Type B pancreatic cell (in vitro differentiated cells): ENCODE data around the gene AQP12A. TPM values are rescaled to one million over a fixed set of nuclear protein-coding genes. Genes with fewer than 3 reads are reported as not detected.

ENCODE experiments used
- DNase-seq: peaks from one replicate; pipeline ENCODE4 v3.0.0; 2021; ENCODE audit warnings: mixed read lengths; ENCODE audit not compliant: unreplicated experiment; ENCODE audit errors: extremely low spot score
- H3K27ac Mint-ChIP-seq: 2 replicates; pipeline ENCODE4 v1.8.0; 2021; ENCODE audit warnings: mild to moderate bottlenecking, mixed read lengths
- H3K27me3 Mint-ChIP-seq: 2 replicates; pipeline ENCODE4 v1.8.0; 2021; ENCODE audit warnings: mixed read lengths
- H3K36me3 Mint-ChIP-seq: 2 replicates; pipeline ENCODE4 v1.8.0; 2021; ENCODE audit warnings: mixed read lengths
- H3K4me1 Mint-ChIP-seq: one replicate; pipeline ENCODE4 v1.8.0; 2021; ENCODE audit warnings: mixed read lengths; ENCODE audit not compliant: unreplicated experiment
- H3K4me3 Mint-ChIP-seq: 2 replicates; pipeline ENCODE4 v1.8.0; 2021; ENCODE audit warnings: mild to moderate bottlenecking, mixed read lengths
- H3K9me3 Mint-ChIP-seq: 2 replicates; pipeline ENCODE4 v1.8.0; 2021; ENCODE audit warnings: mixed read lengths
- total RNA-seq: library from RNA; stranded (reverse); gene quantifications from 2 replicates; pipeline ENCODE4 v1.2.1, GENCODE V29; 2021; ENCODE audit warnings: low replicate concordance
- TF ChIP-seq, protein P1 (sequence below): fragments of 200-600 bp; sonication (generic); conservative IDR thresholded peaks from 2 replicates; pipeline ENCODE4 v1.5.0; 2021; ENCODE audit warnings: antibody characterized with exemption, mild to moderate bottlenecking

Gene AQP12A
- total RNA-seq, 1 donor from 2014 or later, result 0.97 TPM

DNA sequence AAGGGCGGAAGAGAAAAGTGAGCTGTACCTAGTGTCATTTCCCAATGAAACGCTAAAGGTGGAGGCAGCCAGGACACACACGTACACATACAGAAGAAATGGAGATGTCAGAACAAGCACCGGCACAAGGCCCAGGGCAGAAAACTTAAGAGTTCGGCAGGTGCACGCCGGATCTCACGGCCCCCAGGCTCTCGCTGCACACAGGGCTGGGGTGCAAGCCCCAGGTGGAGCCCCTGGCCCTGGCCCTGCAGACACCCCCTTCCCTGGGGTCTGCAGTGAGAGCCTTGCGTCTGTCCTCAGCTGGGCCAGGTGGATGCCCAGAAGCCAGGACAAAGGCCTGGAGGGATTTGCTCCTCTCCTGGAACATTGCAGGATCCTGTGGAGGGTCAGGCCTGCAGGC, 36.7 kb downstream of the AQP12A start:
- no peaks in the 10 kb centered on the region for H3K27me3 Mint-ChIP-seq
- H3K27ac Mint-ChIP-seq, result no peak overlapping the region
- no peak for DNase-seq
- H3K36me3 Mint-ChIP-seq, result no peaks in the 10 kb centered on the region
- no peak overlapping the region for H3K4me3 Mint-ChIP-seq
- TF ChIP-seq, protein P1, sequence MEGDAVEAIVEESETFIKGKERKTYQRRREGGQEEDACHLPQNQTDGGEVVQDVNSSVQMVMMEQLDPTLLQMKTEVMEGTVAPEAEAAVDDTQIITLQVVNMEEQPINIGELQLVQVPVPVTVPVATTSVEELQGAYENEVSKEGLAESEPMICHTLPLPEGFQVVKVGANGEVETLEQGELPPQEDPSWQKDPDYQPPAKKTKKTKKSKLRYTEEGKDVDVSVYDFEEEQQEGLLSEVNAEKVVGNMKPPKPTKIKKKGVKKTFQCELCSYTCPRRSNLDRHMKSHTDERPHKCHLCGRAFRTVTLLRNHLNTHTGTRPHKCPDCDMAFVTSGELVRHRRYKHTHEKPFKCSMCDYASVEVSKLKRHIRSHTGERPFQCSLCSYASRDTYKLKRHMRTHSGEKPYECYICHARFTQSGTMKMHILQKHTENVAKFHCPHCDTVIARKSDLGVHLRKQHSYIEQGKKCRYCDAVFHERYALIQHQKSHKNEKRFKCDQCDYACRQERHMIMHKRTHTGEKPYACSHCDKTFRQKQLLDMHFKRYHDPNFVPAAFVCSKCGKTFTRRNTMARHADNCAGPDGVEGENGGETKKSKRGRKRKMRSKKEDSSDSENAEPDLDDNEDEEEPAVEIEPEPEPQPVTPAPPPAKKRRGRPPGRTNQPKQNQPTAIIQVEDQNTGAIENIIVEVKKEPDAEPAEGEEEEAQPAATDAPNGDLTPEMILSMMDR, result no peak
- H3K4me1 Mint-ChIP-seq, result no peaks in the 10 kb centered on the region
- no peaks in the 10 kb centered on the region for H3K9me3 Mint-ChIP-seq

DNA sequence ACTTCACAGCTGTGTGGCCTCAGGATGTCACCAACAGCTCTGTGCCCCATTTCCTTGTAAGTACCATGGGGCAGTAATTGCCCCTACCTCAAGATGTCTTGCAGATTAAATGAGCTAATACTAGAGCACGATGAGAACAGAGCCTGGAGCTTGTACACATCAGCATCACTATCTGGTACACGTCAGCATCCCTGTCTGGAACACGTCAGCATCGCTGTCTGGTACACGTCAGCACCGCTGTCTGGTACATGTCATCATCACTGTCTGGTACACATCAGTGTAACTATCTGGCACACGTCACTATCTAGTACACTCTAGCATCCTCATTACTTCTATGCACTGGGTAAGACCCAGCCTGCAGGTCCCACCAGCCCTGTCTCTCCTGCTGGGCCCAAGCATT, 37.2 kb downstream of the AQP12A start:
- Mint-ChIP-seq H3K36me3 (no peaks in the 10 kb centered on the region), H3K9me3 (no peaks in the 10 kb centered on the region), H3K27ac (no peak overlapping the region), H3K4me1 (no peaks in the 10 kb centered on the region), H3K27me3 (no peaks in the 10 kb centered on the region), H3K4me3 (no peak overlapping the region)
- TF ChIP-seq, protein P1, result no peak
- no peak for DNase-seq

DNA sequence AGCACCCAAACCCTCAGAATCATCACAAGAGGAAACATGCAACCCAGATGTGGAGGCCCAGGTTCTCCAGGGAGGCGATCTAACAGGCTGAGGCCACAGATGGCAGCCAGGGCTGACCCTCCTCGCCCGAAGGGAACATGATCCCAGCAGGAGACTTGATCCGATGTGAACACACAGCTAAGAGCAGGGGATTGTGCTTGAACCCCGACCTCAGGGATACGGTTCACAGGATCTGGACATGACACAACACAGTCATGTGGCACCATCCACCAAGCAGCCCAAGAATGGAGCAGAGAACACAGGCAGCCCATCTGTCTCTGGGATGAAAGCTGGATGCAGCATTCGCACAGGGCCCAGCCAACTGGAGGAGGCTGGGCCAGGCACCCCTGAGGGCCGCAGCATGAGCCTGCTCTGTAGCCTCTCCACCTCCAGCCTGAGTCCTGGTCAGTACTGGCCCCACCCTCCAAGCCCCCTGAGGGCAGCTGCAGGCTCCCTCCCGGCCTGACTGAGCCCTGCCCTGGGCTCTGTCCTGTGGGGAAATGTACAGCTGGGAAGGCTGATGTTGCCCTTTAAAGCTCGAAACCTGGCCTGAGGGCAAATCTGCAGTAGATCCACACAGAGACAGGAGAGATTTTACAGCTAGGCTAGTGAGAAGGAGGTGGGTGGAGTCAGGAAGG, 39.0 kb downstream of the AQP12A start:
- Mint-ChIP-seq H3K4me1 (no peaks in the 10 kb centered on the region), H3K36me3 (no peaks in the 10 kb centered on the region), H3K4me3 (no peak overlapping the region), H3K9me3 (no peaks in the 10 kb centered on the region), H3K27me3 (no peaks in the 10 kb centered on the region), H3K27ac (no peak overlapping the region)
- no peak for DNase-seq
- TF ChIP-seq, protein P1, result no peak

DNA sequence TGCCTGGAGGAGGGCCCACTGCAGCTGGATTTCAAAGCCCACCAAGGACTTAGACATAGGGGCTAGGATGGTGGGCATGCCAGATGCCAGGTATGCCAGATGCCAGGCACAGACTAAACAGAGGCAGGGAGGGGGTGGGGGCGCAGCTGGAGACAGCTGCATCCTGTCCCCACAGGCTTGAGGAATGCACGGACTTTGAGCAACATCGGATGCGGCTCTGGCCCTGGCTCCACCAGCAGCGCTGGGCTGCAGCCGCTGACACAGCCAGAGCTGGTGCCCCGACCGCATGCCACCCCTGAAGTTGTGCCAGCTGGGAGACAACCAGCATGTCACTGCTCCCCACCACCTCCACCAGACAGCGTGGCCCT, 39.5 kb downstream of the AQP12A start:
- Mint-ChIP-seq H3K27ac (no peak overlapping the region), H3K27me3 (no peaks in the 10 kb centered on the region), H3K9me3 (no peaks in the 10 kb centered on the region), H3K4me1 (no peaks in the 10 kb centered on the region), H3K36me3 (no peaks in the 10 kb centered on the region), H3K4me3 (no peak overlapping the region)
- no peak for DNase-seq
- TF ChIP-seq, protein P1, result no peak

DNA sequence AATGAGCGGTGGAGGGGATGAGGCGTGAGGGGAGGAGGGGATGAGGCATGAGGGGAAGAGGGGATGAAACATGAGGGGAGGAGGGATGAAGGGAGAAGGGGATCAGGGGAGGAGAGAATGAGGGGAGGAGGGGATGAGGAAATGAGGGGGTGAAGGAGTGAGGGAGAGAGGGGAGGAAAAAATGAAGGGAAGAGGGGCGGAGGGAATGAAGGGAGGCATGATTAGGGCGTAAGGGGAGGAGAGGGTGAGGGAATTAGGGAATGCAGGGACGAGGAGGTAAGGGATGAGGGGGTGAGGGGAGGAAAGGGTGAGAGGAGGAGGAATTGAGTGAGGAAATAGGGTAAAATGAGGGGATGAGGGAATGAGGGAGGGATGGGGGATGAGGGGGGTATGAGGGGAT, 40.5 kb downstream of the AQP12A start:
- Mint-ChIP-seq H3K9me3 (no peaks in the 10 kb centered on the region), H3K4me1 (no peaks in the 10 kb centered on the region), H3K36me3 (no peaks in the 10 kb centered on the region), H3K27ac (no peak overlapping the region), H3K27me3 (no peaks in the 10 kb centered on the region), H3K4me3 (no peak overlapping the region)
- TF ChIP-seq, protein P1, result no peak
- DNase-seq, result no peak
